GM23338 (cell line): ENCODE data around the gene SFMBT2. TPM values are rescaled to one million over a fixed set of nuclear protein-coding genes. Genes with fewer than 3 reads are reported as not detected.

ENCODE experiments used
- ATAC-seq: fragments of 200-7000 bp; cut with Tn5 transposase; 3 replicates; pipeline ENCODE4 v1.9.1; 2020
- DNase-seq: peaks from one replicate; pipeline ENCODE4 v3.0.0-alpha.2; 2015; ENCODE audit warnings: low spot score
- H2AFZ ChIP-seq: fragments of 200-600 bp; sonication (generic); 2 replicates; pipeline ENCODE4 v1.8.0; 2016; ENCODE audit warnings: antibody characterized with exemption, mild to moderate bottlenecking, moderate library complexity
- H3F3A ChIP-seq: fragments of 200-600 bp; sonication (generic); replicated peaks from 2 replicates; pipeline ENCODE4 v1.8.0; 2017; ENCODE audit warnings: antibody characterized with exemption, mixed run types, low read depth
- H3K27ac ChIP-seq: fragments of 200-600 bp; sonication (generic); 2 replicates; pipeline ENCODE4 v1.6.1; 2016; ENCODE audit warnings: low read depth
- H3K27me3 ChIP-seq: fragments of 200-600 bp; sonication (generic); 2 replicates; pipeline ENCODE4 v1.8.0; 2016; ENCODE audit warnings: mild to moderate bottlenecking, mixed run types, moderate library complexity; ENCODE audit not compliant: insufficient read depth
- H3K36me3 ChIP-seq: fragments of 200-600 bp; sonication (generic); 2 replicates; pipeline ENCODE4 v1.8.0; 2016; ENCODE audit warnings: mild to moderate bottlenecking; ENCODE audit not compliant: insufficient read depth
- H3K4me1 ChIP-seq: fragments of 200-600 bp; sonication (generic); 2 replicates; pipeline ENCODE4 v1.8.0; 2016; ENCODE audit warnings: mild to moderate bottlenecking, moderate library complexity; ENCODE audit not compliant: insufficient read depth
- H3K4me2 ChIP-seq: fragments of 200-600 bp; sonication (generic); 2 replicates; pipeline ENCODE4 v1.7.1; 2017; ENCODE audit warnings: mixed run types
- H3K4me3 ChIP-seq: fragments of 200-600 bp; sonication (generic); 2 replicates; pipeline ENCODE4 v1.6.1; 2016; ENCODE audit warnings: mixed run types
- H3K79me2 ChIP-seq: fragments of 200-600 bp; sonication (generic); replicated peaks from 2 replicates; pipeline ENCODE4 v1.8.0; 2017; ENCODE audit warnings: mild to moderate bottlenecking; ENCODE audit not compliant: insufficient read depth
- H3K9me2 ChIP-seq: fragments of 200-600 bp; sonication (generic); 2 replicates; pipeline ENCODE4 v1.8.0; 2017; ENCODE audit not compliant: insufficient read depth
- H4K20me1 ChIP-seq: fragments of 200-600 bp; sonication (generic); replicated peaks from 2 replicates; pipeline ENCODE4 v1.8.0; 2017; ENCODE audit warnings: mild to moderate bottlenecking; ENCODE audit not compliant: insufficient read depth
- H3K27ac Mint-ChIP-seq: 2 replicates; pipeline ENCODE4 v1.8.0; 2020; ENCODE audit warnings: inconsistent platforms, mild to moderate bottlenecking, moderate library complexity, mixed read lengths
- H3K27me3 Mint-ChIP-seq: 3 replicates; pipeline ENCODE4 v1.8.0; 2022; ENCODE audit warnings: low read depth, mild to moderate bottlenecking, moderate library complexity, mixed read lengths, inconsistent platforms; ENCODE audit not compliant: insufficient read depth, poor library complexity
- H3K36me3 Mint-ChIP-seq: 3 replicates; pipeline ENCODE4 v1.8.0; 2021; ENCODE audit warnings: low read depth, mild to moderate bottlenecking, inconsistent platforms, moderate library complexity, mixed read lengths
- H3K4me1 Mint-ChIP-seq: 3 replicates; pipeline ENCODE4 v1.8.0; 2020; ENCODE audit warnings: mild to moderate bottlenecking, inconsistent platforms, mixed read lengths
- H3K4me3 Mint-ChIP-seq: 3 replicates; pipeline ENCODE4 v1.8.0; 2021; ENCODE audit warnings: moderate library complexity, mild to moderate bottlenecking, inconsistent platforms, mixed read lengths
- H3K9me3 Mint-ChIP-seq: 3 replicates; pipeline ENCODE4 v1.8.0; 2020; ENCODE audit warnings: moderate library complexity, mild to moderate bottlenecking, inconsistent platforms, mixed read lengths
- CREB1 ChIP-seq: fragments of 250-450 bp; sonication (Bioruptor Pico); IDR thresholded peaks from 2 replicates; pipeline ENCODE4 v1.5.0; 2020; ENCODE audit warnings: low read depth, mild to moderate bottlenecking, moderate library complexity
- EZH2phosphoT487 ChIP-seq: fragments of 200-600 bp; sonication (generic); IDR thresholded peaks from one replicate; pipeline ENCODE4 v1.8.1; 2018; ENCODE audit warnings: antibody characterized with exemption; ENCODE audit not compliant: unreplicated experiment
- NANOG ChIP-seq: IDR thresholded peaks from 2 replicates; pipeline ENCODE4 v1.6.1; 2016; ENCODE audit warnings: antibody characterized with exemption, borderline replicate concordance
- STAT1 ChIP-seq: IDR thresholded peaks from one replicate; pipeline ENCODE4 v1.6.1; 2016; ENCODE audit warnings: antibody characterized with exemption; ENCODE audit not compliant: unreplicated experiment
- ZNF114 ChIP-seq: fragments of 250-450 bp; sonication (Bioruptor Pico); IDR thresholded peaks from 2 replicates; pipeline ENCODE4 v1.5.0; 2020; ENCODE audit warnings: mild to moderate bottlenecking, moderate library complexity
- ZNF331 ChIP-seq: fragments of 250-450 bp; sonication (Bioruptor Pico); IDR thresholded peaks from 2 replicates; pipeline ENCODE4 v1.5.0; 2020; ENCODE audit warnings: low read depth, mild to moderate bottlenecking, moderate library complexity
- polyA plus RNA-seq: library from polyadenylated mRNA; unstranded; fragments of >200 nt; fragmentation: Nextera tagmentation; extraction: Ambion mirVana; gene quantifications from 2 replicates; pipeline ENCODE4 v1.2.1, GENCODE V29; 2016
- total RNA-seq: library from RNA; depleted of rRNA; stranded (reverse); fragments of >200 nt; shearing (Covaris generic); gene quantifications from 2 replicates; pipeline ENCODE4 v1.2.3, GENCODE V29; 2014
- TF ChIP-seq, protein P1 (sequence below), 2 experiments: fragments of 200-600 bp in 1 of 2; sonication (generic) in 1 of 2; conservative IDR thresholded peaks; 2 replicates each; pipeline versions ENCODE4 v1.5.1 to v1.6.1; 2016 to 2017; ENCODE audit warnings: antibody characterized with exemption in 2 of 2, low read depth in 2 of 2, mild to moderate bottlenecking in 2 of 2, moderate library complexity in 1 of 2
- TF ChIP-seq, protein P2 (sequence below): fragments of 250-450 bp; sonication (Bioruptor Pico); IDR thresholded peaks from 2 replicates; pipeline ENCODE4 v1.5.0; 2020; ENCODE audit warnings: mild to moderate bottlenecking, moderate library complexity
- TF ChIP-seq, protein P3 (sequence below): IDR thresholded peaks from 2 replicates; pipeline ENCODE4 v1.6.1; 2016; ENCODE audit warnings: antibody characterized with exemption

Gene SFMBT2
- total and polyA plus RNA-seq, 2 experiments from 2014 or later: 2.7 to 6.7 TPM

DNA sequence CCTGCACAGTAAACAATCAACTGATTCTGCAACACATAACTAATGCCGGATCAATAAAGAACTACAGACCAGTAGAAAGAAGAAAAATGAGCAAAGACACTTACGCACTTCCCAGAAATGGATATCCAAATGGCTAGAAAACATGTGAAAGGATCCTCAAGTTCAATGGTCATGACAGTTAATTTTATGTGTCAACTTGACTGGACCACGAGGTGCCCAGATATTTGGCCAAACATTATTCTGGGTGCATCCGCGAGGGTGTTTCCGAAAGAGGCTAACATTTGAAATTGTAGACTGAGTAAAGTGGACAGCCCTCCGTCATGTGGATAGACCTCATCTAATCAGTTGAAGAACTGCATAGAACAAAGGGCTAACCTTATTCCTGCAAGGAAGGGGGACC, 102.0 kb downstream of the SFMBT2 start (continued):
- TF ChIP-seq, protein P1, sequence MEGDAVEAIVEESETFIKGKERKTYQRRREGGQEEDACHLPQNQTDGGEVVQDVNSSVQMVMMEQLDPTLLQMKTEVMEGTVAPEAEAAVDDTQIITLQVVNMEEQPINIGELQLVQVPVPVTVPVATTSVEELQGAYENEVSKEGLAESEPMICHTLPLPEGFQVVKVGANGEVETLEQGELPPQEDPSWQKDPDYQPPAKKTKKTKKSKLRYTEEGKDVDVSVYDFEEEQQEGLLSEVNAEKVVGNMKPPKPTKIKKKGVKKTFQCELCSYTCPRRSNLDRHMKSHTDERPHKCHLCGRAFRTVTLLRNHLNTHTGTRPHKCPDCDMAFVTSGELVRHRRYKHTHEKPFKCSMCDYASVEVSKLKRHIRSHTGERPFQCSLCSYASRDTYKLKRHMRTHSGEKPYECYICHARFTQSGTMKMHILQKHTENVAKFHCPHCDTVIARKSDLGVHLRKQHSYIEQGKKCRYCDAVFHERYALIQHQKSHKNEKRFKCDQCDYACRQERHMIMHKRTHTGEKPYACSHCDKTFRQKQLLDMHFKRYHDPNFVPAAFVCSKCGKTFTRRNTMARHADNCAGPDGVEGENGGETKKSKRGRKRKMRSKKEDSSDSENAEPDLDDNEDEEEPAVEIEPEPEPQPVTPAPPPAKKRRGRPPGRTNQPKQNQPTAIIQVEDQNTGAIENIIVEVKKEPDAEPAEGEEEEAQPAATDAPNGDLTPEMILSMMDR (conservative IDR thresholded peaks at IDR 0.05; ENCODE audit: low read depth in 2 of 2): no peak
- no peak for TF ChIP-seq CREB1 (CRISPR knock-in tag)
- no peak for TF ChIP-seq ZNF114 (CRISPR knock-in tag)

DNA sequence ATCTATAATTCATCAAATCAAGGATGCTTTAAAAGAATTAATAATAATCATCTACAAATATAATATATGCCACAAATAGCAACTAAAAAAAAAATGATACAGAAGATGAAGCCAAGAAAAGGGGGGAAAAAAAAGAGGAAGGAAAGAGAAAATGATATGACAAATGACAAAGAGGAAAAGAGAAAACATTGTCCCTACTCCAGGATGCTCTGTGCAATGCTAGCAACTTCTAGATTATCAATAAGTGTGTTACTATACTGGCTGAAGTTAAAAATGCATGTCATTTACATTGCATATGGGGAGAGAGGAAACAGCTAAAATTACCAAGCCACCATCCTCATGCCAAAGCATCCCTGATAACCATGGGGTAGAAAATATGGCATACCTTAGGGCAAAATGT, 104.2 kb downstream of the SFMBT2 start:
- no peaks in the 10 kb centered on the region for H3F3A ChIP-seq
- H3K36me3 ChIP-seq: no peaks in the 10 kb centered on the region
- H3K4me3 ChIP-seq: no peak overlapping the region
- H3K4me2 ChIP-seq: no peak overlapping the region
- H3K4me1 ChIP-seq: peaks cover 14% of the 10 kb centered on the region
- H3K27me3 ChIP-seq: no peaks in the 10 kb centered on the region
- H3K79me2 ChIP-seq: no peaks in the 10 kb centered on the region; the same call in 1 of the 2 replicates
- Mint-ChIP-seq H3K27ac (no peak overlapping the region), H3K4me1 (peaks cover 13% of the 10 kb centered on the region), H3K27me3 (no peaks in the 10 kb centered on the region), H3K9me3 (0 out of 3 replicates have a peak, but pooled peaks cover 5% of the 10 kb centered on the region), H3K4me3 (no peak overlapping the region), H3K36me3 (peaks cover 3% of the 10 kb centered on the region; the same call in 1 of the 3 replicates)
- H2AFZ ChIP-seq: no peak overlapping the region
- H4K20me1 ChIP-seq: no peaks in the 10 kb centered on the region
- H3K9me2 ChIP-seq: 0 out of 2 replicates have a peak, but pooled peaks cover 4% of the 10 kb centered on the region
- DNase-seq: no peak
- no peak for ATAC-seq
- H3K27ac ChIP-seq: no peak overlapping the region
- TF ChIP-seq CREB1 (CRISPR knock-in tag) (no peak), ZNF114 (CRISPR knock-in tag) (no peak), EZH2phosphoT487 (no peak), NANOG (no peak), STAT1 (no peak), ZNF331 (CRISPR knock-in tag) (no peak)
- TF ChIP-seq, protein P2, sequence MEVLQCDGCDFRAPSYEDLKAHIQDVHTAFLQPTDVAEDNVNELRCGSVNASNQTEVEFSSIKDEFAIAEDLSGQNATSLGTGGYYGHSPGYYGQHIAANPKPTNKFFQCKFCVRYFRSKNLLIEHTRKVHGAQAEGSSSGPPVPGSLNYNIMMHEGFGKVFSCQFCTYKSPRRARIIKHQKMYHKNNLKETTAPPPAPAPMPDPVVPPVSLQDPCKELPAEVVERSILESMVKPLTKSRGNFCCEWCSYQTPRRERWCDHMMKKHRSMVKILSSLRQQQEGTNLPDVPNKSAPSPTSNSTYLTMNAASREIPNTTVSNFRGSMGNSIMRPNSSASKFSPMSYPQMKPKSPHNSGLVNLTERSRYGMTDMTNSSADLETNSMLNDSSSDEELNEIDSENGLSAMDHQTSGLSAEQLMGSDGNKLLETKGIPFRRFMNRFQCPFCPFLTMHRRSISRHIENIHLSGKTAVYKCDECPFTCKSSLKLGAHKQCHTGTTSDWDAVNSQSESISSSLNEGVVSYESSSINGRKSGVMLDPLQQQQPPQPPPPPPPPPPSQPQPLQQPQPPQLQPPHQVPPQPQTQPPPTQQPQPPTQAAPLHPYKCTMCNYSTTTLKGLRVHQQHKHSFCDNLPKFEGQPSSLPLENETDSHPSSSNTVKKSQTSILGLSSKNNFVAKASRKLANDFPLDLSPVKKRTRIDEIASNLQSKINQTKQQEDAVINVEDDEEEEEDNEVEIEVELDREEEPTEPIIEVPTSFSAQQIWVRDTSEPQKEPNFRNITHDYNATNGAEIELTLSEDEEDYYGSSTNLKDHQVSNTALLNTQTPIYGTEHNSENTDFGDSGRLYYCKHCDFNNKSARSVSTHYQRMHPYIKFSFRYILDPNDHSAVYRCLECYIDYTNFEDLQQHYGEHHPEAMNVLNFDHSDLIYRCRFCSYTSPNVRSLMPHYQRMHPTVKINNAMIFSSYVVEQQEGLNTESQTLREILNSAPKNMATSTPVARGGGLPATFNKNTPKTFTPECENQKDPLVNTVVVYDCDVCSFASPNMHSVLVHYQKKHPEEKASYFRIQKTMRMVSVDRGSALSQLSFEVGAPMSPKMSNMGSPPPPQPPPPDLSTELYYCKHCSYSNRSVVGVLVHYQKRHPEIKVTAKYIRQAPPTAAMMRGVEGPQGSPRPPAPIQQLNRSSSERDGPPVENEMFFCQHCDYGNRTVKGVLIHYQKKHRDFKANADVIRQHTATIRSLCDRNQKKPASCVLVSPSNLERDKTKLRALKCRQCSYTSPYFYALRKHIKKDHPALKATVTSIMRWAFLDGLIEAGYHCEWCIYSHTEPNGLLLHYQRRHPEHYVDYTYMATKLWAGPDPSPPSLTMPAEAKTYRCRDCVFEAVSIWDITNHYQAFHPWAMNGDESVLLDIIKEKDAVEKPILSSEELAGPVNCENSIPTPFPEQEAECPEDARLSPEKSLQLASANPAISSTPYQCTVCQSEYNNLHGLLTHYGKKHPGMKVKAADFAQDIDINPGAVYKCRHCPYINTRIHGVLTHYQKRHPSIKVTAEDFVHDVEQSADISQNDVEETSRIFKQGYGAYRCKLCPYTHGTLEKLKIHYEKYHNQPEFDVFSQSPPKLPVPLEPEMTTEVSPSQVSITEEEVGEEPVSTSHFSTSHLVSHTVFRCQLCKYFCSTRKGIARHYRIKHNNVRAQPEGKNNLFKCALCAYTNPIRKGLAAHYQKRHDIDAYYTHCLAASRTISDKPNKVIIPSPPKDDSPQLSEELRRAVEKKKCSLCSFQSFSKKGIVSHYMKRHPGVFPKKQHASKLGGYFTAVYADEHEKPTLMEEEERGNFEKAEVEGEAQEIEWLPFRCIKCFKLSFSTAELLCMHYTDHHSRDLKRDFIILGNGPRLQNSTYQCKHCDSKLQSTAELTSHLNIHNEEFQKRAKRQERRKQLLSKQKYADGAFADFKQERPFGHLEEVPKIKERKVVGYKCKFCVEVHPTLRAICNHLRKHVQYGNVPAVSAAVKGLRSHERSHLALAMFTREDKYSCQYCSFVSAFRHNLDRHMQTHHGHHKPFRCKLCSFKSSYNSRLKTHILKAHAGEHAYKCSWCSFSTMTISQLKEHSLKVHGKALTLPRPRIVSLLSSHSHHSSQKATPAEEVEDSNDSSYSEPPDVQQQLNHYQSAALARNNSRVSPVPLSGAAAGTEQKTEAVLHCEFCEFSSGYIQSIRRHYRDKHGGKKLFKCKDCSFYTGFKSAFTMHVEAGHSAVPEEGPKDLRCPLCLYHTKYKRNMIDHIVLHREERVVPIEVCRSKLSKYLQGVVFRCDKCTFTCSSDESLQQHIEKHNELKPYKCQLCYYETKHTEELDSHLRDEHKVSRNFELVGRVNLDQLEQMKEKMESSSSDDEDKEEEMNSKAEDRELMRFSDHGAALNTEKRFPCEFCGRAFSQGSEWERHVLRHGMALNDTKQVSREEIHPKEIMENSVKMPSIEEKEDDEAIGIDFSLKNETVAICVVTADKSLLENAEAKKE (CRISPR knock-in tag): no peak
- TF ChIP-seq, protein P3, sequence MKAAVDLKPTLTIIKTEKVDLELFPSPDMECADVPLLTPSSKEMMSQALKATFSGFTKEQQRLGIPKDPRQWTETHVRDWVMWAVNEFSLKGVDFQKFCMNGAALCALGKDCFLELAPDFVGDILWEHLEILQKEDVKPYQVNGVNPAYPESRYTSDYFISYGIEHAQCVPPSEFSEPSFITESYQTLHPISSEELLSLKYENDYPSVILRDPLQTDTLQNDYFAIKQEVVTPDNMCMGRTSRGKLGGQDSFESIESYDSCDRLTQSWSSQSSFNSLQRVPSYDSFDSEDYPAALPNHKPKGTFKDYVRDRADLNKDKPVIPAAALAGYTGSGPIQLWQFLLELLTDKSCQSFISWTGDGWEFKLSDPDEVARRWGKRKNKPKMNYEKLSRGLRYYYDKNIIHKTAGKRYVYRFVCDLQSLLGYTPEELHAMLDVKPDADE: no peak
- TF ChIP-seq, protein P1 (conservative IDR thresholded peaks at IDR 0.05; ENCODE audit: low read depth in 2 of 2): no peak
